NCI-H2227 (cell line): ENCODE measurements around the gene STAT6.
"Not testable (repeated sequence)": the region's sequence is repeated elsewhere in the genome, so short reads cannot be mapped to it uniquely, and the experiment has no call there.

Source experiments
- DNase-seq: peaks from one replicate; lab custom pipeline; 2025; ENCODE audit not compliant: unreplicated experiment; lab: John Stamatoyannopoulos, UW

Gene STAT6

DNA sequence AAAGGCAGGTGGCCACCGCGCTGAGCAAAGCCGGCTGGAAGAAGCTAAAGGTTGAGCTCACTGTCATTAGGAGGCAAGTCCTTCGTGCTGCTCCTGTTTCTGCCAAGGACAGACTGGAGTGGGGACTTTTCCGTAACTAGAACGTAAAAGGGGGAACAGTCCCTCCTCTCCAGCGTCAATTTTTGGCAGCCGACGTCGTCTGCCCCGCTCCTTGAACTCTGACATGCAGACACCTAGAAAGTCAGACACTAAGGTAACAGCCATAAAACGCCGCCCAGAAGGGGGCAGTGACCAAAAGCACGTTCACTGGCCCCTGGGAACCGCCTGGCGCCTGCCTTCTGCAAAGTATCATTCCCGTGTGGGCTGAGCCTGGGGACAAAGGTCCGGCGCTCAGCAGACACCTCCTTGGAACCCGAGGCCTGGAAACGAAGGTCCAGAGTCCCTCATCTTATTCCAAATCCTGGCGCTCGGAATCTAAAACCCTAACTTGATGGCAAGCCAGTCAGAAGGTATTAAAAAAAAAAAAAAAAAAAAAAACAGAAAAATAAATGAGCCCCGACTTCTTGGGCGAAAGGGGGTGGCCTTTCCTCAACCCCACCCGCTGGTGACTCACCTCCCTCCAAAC lies 16.1 kb upstream of the STAT6 start:
- peak; percentile 27 for DNase-seq

DNA sequence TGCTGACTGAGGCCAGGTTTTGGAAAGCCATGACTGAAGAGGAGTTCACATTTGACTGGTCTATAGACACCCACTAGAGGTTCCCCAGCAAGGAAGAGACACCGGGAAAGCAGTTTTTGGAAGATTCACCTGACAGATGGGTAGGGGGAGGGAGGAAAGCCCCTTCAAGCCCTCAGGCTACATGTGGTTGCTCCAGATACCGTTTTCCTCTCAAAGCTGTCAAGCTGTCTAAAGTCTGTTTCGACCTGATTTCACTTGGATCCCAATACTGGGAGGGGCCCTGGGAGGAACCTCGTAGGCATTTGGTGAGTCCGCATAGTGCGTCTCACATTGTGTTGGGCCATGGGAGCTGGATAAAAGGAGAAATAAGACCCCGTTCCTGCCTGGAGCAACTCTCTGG lies 15.4 kb upstream of the STAT6 start:
- no peak for DNase-seq

DNA sequence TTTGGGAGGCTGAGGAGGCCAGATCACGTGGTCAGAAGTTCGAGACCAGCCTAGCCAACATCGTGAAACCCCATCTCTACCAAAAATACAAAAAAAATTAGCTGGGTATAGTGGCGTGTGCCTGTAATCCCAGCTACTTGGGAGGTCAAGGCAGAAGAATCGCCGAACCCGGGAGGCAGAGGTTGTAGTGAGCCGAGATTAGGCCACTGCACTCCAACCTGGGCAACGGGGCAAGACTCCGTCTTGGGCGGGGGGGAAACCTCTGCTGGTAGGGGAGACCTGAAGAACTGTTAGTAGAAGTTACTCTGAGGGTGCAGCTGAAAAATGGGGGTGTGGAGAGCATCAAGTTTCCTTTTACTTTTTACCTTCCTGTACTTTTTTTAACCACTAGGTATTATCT lies 14.9 kb upstream of the STAT6 start:
- DNase-seq = no peak

DNA sequence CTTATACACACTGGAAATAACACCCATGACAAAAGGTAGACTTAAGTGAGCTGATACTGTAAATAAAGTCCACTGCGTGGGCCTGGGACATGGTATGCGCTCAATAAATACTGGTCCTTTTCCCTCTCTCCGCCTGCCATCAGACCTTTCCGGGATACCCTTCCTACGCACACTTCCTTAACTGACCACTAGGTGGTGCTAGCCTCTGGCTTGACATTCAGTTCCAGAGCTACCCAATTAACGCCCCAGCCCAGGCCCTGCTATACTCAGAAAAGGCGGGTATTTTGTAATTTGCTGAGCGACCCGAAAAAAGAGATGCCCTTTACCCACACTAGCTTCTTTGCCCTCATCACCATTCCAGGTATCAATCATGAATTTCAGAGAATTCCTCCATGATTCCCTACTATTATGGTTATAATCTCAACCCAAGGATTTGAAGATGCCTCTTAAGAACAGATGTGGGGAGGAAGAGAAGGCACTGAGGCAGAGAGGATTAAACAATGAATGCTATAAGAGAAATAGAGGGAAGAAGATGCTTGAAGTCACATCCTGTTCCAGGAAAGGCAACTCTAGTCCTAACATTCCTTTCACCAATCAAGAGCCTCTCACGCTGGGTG lies 13.2 kb upstream of the STAT6 start:
- peak; percentile 83 for DNase-seq

DNA sequence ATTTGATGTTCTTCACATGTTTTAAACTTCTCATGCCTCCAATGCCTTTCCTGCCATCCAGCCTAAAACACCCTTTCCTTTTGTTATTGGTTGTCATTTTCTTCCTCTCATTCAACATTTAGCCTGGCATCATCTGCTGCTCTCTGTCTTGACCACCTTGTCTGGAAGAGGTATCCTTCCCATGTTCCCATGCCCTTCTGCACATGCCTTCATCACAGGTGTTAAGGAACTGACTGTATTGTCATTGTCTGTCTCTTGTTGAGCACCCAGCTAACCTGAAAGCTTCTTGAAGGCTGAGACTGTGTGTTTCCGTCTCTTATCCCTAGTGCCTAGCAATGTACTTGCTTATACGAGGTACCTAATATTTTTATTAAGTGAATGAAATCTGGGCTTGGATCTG lies 12.7 kb upstream of the STAT6 start:
- DNase-seq = no peak

DNA sequence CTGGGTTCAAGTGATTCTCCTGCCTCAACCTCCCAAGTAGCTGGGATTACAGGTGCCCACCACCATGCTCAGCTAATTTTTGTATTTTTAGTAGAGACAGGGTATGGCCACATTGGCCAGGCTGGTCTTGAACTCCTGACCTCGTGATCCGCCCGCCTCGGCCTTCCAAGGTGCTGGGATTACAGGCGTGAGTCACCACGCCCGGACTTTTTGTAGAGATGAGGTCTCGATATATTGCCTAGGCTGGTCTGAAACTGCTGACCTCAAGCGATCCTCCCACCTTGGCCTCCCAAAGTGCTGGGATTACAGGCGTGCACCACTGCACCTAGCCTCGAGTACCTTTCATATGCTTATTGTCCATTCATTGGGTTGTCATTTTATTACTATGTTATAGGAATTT lies 9.6 kb upstream of the STAT6 start:
- not testable (repeated sequence) for DNase-seq

DNA sequence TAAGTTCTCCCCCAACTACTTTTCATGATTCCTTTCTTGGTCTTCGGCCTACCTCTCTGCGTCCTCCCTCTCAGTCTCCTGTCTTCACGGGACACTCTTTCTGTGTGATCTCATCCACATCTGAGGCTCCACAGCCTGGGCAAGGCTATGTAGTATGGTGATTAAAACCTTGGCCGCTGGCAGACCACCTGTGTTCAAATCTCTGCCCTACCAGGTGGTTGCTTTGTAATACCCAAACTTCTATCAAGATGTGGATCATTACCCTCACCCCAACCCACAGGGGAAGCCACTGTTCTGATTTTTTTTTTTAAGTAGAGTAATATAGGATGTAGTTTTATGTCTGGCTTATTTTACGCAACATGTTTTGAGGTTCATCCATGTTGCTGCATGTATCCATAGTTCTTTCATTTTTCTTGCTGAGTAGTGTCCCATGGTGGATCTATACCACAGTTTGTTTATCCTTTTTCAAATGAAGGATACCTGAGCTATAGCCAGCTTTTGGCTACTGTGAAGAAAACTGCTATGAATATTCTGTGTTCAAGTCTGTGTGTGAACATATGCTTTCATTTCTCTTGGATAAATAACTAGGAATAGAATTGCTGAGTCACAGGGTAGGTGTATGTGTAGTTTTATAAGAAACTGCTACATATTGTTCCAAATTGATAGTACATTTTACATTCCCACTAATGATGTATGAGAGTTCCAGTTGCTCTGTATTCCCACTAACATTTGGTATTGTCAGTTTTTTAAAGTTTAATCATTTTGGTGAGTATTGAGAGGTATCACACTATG lies 8.3 kb upstream of the STAT6 start:
- DNase-seq = no peak

DNA sequence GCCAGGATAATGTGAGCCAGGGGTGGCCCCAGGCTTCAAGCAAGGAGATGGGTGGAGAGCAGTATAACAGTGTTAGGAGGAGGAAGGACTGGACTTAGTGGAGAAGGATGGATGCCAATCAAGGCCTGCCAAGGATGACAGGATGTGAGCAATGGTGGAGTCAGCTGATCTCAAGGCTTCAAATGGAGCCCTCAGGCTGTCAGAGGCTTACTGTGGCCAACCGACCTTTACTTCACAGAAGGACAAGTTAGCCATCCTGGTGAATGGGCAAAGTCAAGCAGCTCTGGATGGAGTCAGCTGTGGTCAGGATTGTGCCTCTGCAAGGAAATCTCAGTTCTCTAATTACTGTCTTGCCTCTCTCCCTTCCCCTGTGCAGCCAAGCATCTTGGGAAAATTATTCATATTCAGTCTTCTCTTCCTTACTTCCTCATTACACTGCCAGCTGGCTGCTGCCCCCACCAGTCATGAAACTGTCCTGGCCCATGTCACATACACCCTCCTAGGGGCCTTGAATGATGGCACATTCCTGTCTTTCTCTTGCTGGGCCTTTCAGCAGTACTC lies 7.6 kb upstream of the STAT6 start:
- no peak for DNase-seq

DNA sequence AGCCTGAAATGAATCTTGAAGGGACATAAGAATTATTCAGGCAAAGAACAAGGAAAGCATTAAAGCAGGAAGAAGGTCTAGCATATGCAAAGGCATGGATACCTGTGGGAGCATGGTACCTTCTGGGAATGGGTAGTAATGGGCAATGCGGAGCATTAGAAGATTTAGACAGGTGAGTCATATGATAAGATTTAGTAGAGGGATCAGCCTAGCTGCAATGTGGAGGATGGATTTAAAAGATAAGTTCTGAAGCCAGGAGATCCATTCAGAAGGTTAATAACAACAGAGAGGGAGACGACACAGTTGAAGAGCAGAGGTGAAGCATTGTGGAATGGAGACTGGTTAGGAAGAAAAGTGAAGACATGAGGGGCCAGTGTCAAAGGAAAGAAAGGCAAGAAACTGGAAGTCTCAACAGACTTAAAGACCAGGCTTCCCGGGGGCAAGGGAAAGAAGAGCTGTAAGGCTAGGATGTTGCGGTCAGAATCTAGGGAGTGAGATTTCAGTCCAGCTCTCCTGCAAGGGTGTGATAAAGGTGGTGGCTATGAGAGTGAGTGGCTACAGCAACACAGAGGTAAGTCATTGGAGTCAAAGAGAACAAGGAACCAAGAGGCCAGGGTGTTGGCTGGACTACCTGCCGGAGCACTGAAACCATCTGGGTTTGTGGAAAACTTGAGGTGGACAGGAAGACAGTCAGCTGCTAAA lies 5.6 kb upstream of the STAT6 start:
- DNase-seq = no peak

DNA sequence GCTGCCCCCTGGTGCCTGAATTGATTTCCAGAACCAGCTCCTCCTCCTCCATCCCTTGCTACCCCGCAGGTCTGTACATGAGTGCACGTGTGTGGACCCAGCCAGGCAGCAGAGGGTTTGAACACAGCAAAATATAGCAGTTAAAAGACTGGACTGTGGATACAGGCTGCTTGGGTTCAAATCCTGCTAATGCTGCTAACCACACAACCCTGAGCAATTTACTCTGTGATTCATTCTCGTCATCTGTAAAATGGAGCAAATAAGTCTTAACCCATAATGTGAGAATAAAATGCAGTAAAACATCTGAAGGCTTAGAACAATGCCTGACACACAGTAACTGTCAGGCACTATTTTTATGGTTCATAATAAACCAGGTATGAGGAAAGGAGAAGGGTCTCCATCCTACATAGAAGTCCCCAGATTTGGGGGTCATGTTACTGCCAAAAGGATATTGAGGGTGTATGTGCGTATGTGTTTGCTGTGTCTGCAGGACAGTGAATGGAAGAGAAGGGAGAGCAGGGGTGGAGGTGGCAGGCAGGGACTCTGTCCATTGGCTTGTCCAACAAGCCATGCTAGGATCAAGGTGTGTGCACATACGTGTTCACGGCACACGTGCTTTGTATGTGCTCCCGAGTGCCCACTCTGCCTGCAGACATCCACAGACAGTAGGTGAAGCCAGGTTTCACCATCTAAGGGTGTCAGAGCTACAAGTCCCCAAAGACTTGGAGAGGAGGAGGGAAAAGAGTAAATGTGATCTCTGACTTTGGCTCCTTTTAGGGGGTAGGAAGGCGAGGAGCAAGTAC lies 1.5 kb upstream of the STAT6 start:
- no peak for DNase-seq

DNA sequence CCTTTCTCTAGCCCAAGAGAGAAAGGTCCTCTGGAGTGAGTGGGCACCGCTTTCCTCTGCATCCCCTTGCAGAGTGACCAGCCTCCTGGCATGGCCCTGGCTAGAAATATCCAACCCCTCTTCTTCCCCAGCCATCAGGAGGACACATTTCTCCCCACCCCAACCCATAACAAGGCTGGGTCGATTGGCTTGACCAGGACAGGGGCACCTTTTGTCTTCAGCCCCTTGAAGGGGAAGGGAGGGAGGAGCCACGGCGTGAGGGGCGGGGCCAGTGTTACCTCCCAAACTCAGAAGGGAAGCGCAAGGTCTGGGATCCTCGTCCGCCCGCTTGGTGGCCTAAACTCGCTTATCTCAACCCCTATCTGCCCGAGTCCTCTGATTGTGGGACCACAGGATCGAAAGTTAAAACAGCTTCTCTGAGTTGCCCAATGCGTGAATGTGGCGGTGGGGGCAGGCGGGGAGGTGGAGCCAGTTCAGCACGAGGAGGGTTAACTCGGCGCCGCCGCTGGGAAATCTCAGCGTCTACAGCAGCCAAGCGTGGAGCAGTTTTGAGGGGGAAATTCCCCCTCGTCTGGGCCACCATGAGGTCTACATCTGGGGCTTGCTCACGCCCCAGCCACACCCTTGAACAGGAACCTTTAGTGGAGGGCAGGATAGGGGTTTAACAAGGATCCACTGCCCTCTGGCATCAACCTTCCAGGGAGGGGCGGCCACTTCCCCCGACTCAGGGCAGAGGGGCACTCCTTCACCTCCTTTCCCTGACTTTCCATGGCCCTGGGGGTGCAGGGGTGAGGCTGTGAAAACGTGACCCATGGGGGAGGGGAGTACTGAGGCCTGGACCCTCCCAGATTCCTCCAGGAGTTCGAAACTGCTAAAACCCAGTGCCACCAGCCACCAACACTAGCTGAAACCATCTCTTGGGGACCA lies 795 bp downstream of the STAT6 start:
- peak; percentile 32 for DNase-seq

DNA sequence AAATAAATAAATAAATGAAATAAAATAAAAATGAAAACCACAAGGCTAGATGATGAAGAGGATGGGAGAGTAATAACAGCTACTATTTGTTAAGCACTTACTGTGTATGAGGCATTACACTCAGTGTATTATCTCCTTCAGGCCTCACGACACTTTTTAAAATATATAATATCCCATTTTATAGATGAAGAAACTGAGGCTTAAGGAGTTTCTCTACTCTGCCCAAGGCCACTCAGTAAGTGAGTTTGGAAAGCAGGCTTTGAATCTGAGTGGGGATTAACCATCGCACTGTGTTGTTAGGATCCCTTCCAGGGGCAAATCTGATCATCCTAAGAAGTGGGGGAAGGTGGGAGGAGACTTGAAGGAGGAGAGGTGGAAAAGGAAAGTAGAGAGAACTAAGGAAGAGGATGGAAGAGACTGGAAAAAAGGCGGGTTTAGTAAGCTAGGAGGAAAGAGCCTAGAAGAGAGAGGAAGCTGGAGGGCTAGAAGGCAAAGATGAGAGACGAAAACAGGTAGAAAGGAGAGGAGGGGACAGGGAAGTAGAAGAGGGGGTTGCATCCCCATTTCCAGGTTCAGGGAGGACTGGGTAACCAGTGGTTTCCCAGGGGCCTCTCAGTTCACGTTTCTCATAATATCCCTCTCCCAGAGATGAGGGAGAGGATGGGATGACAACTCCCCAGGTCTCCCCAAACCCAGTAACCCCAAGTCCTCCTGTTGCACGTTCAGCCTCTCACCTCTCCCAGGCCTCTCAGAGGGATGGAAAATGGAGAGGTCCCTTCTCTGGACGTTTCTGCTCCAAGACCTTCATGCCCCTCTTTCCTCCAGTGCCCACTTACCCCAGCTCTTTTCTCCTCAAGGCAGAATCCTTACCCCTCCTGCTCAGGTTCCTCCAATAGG lies 1.7 kb downstream of the STAT6 start:
- no peak for DNase-seq

DNA sequence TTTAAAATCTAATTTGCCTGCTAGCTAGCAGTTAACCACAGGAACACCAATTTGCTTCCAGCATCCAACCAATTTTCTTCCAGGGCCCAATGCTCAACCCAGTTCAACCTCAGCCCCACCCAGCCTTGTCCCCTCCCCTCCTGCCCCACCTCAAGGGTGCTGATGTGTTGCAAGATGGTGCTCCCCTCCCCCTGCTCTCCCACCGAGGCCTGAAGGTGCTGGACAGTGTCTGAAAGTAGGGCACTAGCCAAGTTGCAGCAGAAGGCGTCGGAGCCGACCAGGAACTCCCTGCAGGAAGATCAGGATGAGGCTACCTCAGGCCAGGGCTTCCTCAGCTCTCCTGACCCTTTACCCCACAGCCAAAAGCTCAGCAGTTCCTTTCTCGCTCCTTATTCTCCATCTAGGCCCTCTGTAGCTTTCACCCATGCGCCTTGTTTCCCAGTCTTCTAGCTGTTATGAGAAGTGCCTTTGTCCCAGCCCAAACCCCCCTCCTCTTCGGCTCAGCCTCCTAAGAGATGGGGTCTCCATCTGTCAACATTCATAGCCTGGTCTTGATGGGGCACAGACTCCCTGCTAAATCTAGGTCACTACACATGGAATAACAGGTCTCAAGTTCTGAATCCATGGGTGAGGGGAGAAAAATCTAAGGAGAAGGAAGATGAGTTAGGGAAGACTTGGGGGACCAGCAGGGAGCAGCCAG lies 3.6 kb downstream of the STAT6 start:
- no peak for DNase-seq

DNA sequence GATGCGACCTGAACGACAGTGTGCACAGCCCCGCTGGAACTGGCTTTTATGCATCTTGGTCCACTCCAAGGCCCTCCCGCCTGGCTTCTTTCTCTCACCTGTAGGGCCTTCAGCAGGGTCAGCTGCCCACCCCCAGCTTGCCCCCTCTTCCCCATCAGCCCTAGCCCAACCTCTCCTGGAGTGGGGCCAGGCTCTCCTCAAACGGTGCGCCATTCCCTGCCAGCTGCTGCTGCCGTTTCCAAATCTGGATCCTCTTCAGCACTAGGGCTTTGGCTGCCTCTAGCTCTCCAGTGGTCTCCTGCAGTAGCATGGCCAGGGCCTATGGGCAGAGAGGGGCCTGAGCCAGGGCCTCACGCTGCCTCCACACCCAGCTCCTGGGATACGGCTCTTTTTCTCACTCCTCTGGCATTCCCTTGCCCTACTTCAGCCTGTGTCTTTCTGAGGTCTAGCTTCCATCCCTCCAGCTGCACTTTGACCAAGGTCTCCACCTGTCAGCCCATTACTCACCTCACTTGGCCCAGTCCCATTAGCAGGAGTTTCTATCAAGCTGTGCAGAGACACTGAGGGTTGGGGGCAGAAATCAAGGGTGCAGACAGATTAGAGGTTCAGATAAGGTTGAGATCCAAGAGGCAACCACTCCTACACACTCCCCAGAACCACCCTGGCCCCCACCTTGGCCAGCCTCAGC lies 5.0 kb downstream of the STAT6 start:
- no peak for DNase-seq

DNA sequence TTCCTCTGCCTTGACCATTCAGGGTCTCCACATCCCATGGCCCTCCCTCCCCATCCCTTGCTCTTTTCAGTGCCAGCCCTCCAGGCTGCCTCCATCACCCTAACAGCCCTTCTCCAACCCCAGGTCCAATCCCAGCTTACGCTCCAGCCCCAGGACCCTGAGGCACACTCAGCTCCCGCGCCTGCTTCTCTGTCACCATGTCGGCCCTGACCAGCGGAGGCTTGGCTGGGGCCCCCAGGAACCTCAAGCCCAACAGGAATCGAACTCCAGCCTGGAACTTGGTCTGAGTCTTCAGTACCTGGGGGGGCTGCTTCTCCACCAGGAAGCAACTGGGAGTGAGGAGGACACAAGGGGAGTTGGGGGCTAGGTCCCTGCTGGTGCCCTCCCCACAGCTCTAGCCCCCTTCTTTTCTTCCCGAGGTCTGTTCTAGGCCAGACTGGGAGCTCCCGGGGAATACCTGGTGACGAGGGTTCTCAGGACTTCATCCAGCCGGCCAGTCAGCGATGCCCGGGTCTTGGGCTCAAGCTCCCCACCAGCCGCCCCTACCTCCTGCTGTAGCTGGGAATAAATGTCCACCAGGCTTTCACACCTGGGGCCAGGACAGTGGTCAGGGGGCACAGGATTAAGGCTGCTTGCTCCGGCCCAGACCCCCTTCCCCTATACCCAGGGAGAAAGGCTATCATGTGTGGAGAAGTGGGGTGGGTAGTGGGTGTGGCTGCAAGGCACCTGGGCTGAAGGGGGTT lies 6.0 kb downstream of the STAT6 start:
- no peak for DNase-seq

DNA sequence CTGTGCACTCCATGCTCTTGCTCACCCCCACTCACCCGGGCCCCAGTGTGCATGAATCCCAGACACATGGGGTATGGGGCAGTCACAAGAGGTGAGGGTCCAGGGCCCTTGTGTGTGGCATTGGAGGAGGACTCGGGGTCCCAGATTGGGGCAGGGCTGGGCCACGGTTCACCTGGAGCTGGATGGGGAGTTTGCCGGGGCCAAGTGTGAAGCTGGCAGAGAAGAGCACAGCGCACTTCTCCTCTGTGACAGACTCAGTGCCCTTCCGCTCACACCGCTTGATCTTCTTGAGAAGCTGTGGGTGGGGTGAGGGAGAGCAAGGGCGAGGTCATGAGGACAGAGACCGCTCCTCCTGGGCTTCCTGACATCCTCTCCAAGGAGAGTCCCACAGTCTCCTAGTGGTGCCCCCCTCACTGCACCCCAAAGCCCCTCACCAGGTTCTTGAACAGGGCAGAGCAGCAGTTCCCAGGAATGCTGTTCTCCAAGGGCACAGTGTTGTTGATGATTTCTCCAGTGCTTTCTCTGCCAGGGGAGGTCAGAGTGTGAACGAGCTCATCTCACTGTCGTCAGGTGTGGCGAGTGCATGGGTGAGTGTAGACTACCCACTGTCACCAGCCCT lies 6.8 kb downstream of the STAT6 start:
- no peak for DNase-seq
